Natural killer cell treated with Interleukin-12 subunit alpha and Interleukin-12 subunit beta and Interleukin-15 and Interleukin-18, amount 100 ng/mL, for 72 hours (primary cell): ENCODE data around the gene FREM3. TPM values are rescaled to one million over a fixed set of nuclear protein-coding genes. Genes with fewer than 3 reads are reported as not detected.

Experiments used
- ATAC-seq, 2 donors: fragments of 150-1000 bp; cut with Tn5 transposase in 1 of 2; sonication (Bioruptor Pico), chemical (Tn5 transposase) in 1 of 2; 2 replicates each; pipeline ENCODE4 v1.10.0; 2021
- DNase-seq: peaks from one replicate; pipeline ENCODE4 v3.0.0; 2022; ENCODE audit warnings: low spot score
- H3K27ac Mint-ChIP-seq, 2 donors: 1 replicate in 1 of 2; 2 replicates in 1 of 2; pipeline ENCODE4 v1.8.0; 2022; ENCODE audit warnings: mixed read lengths in 2 of 2, mild to moderate bottlenecking in 1 of 2, moderate library complexity in 1 of 2
- H3K27me3 Mint-ChIP-seq, 2 donors: 1 replicate in 1 of 2; 2 replicates in 1 of 2; pipeline ENCODE4 v1.8.0; 2022; ENCODE audit warnings: mixed read lengths in 2 of 2
- H3K36me3 Mint-ChIP-seq: one replicate; pipeline ENCODE4 v1.8.0; 2022; ENCODE audit warnings: mixed read lengths
- H3K4me1 Mint-ChIP-seq, 2 donors: 1 replicate in 1 of 2; 2 replicates in 1 of 2; pipeline ENCODE4 v1.8.0; 2022; ENCODE audit warnings: low read depth in 2 of 2, mixed read lengths in 2 of 2, mild to moderate bottlenecking in 1 of 2
- H3K4me3 Mint-ChIP-seq: one replicate; pipeline ENCODE4 v1.8.0; 2022; ENCODE audit warnings: mixed read lengths
- H3K9me3 Mint-ChIP-seq: 2 replicates; pipeline ENCODE4 v1.8.0; 2022; ENCODE audit warnings: mixed read lengths
- total RNA-seq, 2 donors: library from RNA; stranded (reverse); gene quantifications; one replicate each; pipeline ENCODE4 v1.2.3, GENCODE V29; 2022

Gene FREM3
- total RNA-seq, 2 donors from 2014 or later: not detected

DNA sequence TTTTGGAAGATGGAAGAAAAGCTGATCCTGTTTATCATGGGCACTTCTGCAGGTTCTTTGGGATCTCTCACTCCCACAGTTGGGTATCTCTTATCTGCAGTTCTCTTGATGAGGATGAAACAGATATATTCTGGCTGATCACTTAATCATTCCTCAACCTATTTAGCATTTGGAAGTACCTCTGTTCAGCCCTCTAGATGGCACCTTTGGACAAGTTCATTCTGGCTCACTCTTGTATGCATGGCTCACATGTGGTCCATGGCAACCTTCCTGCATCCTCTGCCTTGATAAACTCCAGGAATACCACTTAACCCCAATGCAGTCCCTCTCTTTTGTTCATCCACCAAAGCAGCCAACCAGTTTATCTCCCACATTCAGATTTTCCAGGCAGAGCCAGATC lies 112.8 kb downstream of the FREM3 start:
- Mint-ChIP-seq H3K36me3 (peaks cover 12% of the 10 kb centered on the region), H3K9me3 (peaks cover 6% of the 10 kb centered on the region), H3K27me3 (peaks cover 0 to 3% of the 10 kb centered on the region in 2 donors), H3K4me3 (no peak overlapping the region), H3K27ac (no peak overlapping the region), H3K4me1 (no peaks in the 10 kb centered on the region)
- DNase-seq: no peak
- no peak for ATAC-seq

DNA sequence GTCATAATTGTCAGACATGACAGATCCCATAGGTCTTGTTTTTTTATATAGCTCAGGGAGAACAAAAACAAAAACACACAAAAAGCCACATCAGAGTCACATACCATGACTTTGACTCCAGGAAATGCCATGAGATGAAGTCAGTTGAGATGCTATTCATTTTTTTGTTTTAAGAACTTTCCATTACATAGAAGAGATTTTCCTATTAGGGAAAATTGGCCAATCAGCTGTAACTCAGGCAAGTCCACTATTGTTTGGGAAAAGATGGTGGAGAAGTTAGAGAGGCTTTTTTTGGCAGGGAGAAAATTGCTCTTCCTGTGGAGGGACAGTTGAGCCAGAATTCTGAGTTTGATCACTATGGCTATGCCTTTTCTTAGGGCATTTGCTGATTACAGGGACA lies 114.4 kb downstream of the FREM3 start:
- ATAC-seq: no peak
- no peak overlapping the region for H3K4me3 Mint-ChIP-seq
- H3K27ac Mint-ChIP-seq: no peak overlapping the region
- no peaks in the 10 kb centered on the region for H3K4me1 Mint-ChIP-seq
- H3K36me3 Mint-ChIP-seq: peaks cover 12% of the 10 kb centered on the region
- no peaks in the 10 kb centered on the region for H3K27me3 Mint-ChIP-seq
- peaks cover 6% of the 10 kb centered on the region for H3K9me3 Mint-ChIP-seq
- DNase-seq: no peak

DNA sequence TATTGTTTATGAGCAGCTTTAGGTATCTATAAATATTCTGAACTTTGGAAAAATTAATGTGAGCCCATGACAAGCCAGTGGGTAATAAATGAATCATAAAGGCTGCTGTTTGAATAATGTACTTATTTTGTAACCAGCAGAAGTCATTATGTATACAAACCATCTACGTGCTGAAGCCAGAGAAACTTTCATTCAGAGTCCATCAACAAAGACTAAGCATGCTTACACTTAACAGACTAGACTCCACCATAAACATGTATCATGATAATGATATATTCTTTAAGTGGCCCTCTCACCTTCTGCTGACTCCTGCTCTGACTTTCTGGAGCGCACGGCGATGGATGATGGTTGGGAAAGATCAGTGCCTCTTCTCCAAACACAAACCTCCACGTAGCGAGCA lies 114.9 kb downstream of the FREM3 start:
- Mint-ChIP-seq H3K36me3 (peaks cover 12% of the 10 kb centered on the region), H3K27me3 (no peaks in the 10 kb centered on the region), H3K9me3 (peaks cover 6% of the 10 kb centered on the region), H3K4me1 (no peaks in the 10 kb centered on the region), H3K4me3 (no peak overlapping the region), H3K27ac (no peak overlapping the region)
- ATAC-seq (no peak), DNase-seq (no peak)

DNA sequence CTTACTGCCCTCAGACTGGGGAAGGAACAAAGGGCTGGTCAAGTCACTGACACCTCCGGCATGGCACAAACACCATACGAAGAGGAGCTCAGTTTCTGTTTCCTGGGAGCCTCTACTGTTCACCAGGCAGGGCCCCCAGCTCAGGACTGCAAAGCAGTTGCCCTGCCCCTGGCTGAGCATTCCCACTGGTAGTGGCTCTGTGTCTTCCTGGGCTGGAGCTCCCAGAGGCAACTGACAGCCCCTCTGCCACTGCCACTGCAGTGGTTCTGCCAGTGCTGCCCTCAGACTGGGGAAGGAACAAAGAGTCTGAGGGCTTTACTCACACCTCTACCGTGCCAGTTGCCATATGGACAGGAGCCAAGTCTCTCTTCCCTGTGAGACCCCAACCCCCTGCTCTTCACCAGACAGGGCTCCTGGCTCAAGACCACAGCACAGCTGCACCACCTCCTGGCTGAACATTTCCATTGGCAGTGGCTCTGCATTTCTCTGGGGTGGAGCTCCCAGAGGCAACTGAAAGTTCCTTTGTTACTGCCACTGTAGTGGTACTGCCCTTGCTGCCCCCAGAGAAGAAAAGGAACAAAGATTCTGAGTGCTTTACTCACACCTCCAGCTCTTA lies 119.0 kb downstream of the FREM3 start:
- peaks cover 12% of the 10 kb centered on the region for H3K36me3 Mint-ChIP-seq
- ATAC-seq (peak in 1 of 2 donors; percentile 13), DNase-seq (no peak)
- H3K4me1 Mint-ChIP-seq: no peaks in the 10 kb centered on the region
- no peak overlapping the region for H3K27ac Mint-ChIP-seq
- no peaks in the 10 kb centered on the region for H3K27me3 Mint-ChIP-seq
- peaks cover 6% of the 10 kb centered on the region for H3K9me3 Mint-ChIP-seq
- H3K4me3 Mint-ChIP-seq: no peak overlapping the region

DNA sequence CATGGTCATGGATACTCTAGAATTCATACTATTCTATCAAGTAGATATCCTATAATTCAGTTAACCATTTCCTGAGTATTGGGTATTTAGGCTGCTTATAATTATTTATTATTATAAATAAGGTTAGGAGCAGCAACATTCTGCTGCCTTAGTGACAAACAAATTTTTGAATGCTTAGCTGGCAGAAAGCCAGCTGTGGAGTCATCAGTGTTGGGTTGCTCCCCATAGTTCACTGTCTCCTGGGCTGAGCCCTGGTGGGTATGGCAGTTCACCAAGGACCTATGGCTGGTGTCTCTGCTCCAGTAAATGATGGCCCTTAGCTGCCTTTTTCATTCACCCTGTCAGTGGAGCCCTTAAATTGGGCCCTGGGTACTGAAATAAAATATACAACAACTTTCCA lies 125.1 kb downstream of the FREM3 start:
- H3K36me3 Mint-ChIP-seq: no peaks in the 10 kb centered on the region
- H3K4me1 Mint-ChIP-seq: no peaks in the 10 kb centered on the region
- no peaks in the 10 kb centered on the region for H3K9me3 Mint-ChIP-seq
- ATAC-seq (no peak), DNase-seq (no peak)
- no peaks in the 10 kb centered on the region for H3K27me3 Mint-ChIP-seq
- no peak overlapping the region for H3K27ac Mint-ChIP-seq
- no peak overlapping the region for H3K4me3 Mint-ChIP-seq

DNA sequence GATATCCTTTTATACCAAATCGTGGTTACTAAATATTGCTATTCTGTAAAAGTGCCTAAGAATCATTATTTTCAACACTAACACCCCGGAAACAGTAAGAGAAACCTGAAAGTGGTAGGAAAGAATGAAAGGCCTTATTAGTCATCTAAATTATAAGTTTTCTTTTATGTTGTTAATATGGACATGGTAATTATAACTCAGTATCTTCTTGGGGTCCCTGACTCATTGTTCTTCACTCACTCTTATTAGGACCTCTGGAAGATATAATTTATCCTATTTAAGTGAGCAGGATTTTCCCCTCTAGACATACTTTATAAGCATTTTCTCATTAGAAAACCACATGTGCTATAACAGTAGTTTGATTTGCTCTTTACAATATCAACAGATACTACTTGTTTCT lies 136.0 kb downstream of the FREM3 start:
- ATAC-seq (no peak), DNase-seq (no peak)
- Mint-ChIP-seq H3K36me3 (no peaks in the 10 kb centered on the region), H3K9me3 (no peaks in the 10 kb centered on the region), H3K27ac (no peak overlapping the region), H3K27me3 (no peaks in the 10 kb centered on the region), H3K4me1 (peaks cover 4 to 9% of the 10 kb centered on the region in 2 donors), H3K4me3 (no peak overlapping the region)

DNA sequence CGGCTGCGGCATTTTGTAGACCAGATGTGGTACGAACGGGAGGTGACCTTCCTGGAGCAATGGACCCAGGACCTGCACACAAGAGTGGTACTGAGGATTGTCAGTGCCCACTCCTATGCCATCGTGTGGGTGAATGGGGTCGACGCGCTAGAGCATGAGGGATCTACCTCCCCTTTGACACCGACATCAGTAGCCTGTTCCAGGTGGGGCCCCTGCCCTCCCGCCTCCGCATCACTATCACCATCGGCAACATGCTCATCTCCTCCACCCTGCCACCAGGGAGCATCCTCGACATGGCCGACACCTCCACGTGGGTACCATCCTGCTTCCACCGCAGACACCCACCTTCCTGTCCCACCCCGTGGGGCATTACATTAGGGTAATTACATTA lies 140.7 kb downstream of the FREM3 start:
- H3K27ac Mint-ChIP-seq: peak overlapping the region; percentile 92 to 98
- DNase-seq (no peak), ATAC-seq (no peak)
- H3K4me1 Mint-ChIP-seq: peaks cover 13 to 17% of the 10 kb centered on the region in 2 donors
- H3K27me3 Mint-ChIP-seq: no peaks in the 10 kb centered on the region
- no peaks in the 10 kb centered on the region for H3K36me3 Mint-ChIP-seq
- no peaks in the 10 kb centered on the region for H3K9me3 Mint-ChIP-seq
- peak overlapping the region; percentile 96 for H3K4me3 Mint-ChIP-seq

DNA sequence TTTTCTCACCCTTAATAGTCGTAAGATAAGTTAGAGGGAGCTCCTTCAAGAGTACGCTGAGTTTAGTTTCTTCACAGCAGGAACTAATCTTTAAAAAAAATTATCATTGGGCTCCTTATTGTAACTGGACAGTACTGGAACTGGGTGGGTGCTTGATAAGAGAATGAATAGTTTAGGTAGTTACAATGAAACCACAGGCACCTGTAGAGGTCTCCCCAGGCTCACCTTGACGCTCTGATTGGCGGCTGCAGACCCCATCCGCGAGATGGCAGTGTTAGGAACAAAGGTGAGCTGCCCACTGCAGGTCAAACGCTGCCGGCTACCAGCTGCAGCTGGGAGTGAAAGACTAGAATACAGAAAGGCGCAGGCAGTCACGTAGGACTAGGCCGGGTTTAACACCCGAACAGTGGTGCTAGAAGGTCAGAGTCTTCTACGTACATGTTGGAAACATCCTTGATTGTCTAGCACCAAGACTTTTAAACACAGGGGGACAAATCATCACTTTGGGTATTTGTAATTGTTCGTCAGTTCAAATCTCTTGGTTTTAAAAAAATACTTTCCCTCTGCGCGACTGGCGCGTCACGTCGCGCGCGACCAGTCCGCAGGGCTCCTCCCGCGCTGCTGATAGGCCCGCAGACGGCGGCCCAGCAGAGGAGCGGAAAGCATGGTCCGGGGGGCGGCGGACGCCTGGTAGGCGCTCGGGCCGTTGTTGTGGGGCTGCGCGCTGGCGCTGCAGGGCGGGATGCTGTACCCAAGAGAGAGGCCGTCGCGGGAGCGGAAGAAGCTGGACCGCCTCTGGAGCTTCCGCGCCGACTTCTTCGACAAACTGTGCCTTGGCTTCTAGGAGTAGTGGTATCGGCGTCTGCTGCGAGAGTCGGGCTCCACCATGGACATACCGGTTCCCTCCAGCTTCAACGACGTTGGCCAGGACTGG lies 141.4 kb downstream of the FREM3 start:
- H3K9me3 Mint-ChIP-seq: no peaks in the 10 kb centered on the region
- peak overlapping the region; percentile 96 for H3K4me3 Mint-ChIP-seq
- no peaks in the 10 kb centered on the region for H3K27me3 Mint-ChIP-seq
- ATAC-seq: peak; percentile 95 to 96
- no peaks in the 10 kb centered on the region for H3K36me3 Mint-ChIP-seq
- H3K4me1 Mint-ChIP-seq: peaks cover 13 to 17% of the 10 kb centered on the region in 2 donors
- H3K27ac Mint-ChIP-seq: peak overlapping the region; percentile 92 to 98
- DNase-seq: peak; percentile 70

DNA sequence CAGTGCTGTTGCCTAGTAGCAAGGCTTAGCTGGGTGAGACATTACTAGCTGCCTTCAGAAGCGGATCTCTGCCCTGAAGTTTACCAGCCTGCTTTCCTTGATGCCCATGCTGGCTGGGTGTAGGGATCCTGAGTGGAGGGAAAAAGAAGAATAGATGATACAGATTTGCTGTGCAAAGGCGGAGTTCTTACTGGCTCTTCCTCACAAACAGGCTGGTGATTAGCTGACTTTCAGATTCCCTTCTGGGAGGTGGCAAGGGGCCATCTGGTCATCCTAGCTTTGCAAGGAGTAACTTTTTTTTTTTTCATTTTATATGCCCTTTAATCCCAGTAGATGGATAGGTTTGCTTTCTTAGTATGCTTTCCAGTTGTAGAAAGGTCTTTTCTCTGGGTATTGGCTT lies 142.2 kb downstream of the FREM3 start:
- Mint-ChIP-seq H3K27ac (peak overlapping the region; percentile 92 to 98), H3K36me3 (no peaks in the 10 kb centered on the region), H3K27me3 (no peaks in the 10 kb centered on the region), H3K9me3 (no peaks in the 10 kb centered on the region), H3K4me1 (peaks cover 13 to 17% of the 10 kb centered on the region in 2 donors), H3K4me3 (peak overlapping the region; percentile 96)
- no peak for ATAC-seq
- no peak for DNase-seq

DNA sequence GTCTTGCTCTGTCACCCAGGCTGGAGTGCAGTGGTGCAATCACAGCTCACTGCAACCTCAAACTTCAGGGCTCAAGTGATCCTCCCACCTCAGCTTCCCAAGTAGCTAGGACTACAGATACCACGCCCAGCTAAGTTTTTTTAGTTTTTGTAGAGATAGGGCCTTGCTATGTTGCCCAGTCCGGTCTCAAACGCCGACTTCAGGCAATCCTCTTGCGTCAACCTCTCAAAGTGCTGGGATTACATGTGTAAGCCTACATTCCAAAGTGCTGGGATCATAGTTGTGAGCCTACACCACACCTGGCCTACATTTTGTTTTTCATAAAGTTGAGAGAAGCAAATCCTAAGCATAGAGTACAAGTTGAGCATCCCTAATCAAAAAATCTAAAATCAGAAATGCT lies 144.8 kb downstream of the FREM3 start:
- ATAC-seq (no peak), DNase-seq (no peak)
- peak overlapping the region in 1 of 2 donors; percentile 66 for H3K27ac Mint-ChIP-seq
- H3K4me1 Mint-ChIP-seq: peaks cover 14 to 17% of the 10 kb centered on the region in 2 donors
- no peaks in the 10 kb centered on the region for H3K9me3 Mint-ChIP-seq
- H3K4me3 Mint-ChIP-seq: no peak overlapping the region
- H3K27me3 Mint-ChIP-seq: no peaks in the 10 kb centered on the region
- H3K36me3 Mint-ChIP-seq: peaks cover 7% of the 10 kb centered on the region

DNA sequence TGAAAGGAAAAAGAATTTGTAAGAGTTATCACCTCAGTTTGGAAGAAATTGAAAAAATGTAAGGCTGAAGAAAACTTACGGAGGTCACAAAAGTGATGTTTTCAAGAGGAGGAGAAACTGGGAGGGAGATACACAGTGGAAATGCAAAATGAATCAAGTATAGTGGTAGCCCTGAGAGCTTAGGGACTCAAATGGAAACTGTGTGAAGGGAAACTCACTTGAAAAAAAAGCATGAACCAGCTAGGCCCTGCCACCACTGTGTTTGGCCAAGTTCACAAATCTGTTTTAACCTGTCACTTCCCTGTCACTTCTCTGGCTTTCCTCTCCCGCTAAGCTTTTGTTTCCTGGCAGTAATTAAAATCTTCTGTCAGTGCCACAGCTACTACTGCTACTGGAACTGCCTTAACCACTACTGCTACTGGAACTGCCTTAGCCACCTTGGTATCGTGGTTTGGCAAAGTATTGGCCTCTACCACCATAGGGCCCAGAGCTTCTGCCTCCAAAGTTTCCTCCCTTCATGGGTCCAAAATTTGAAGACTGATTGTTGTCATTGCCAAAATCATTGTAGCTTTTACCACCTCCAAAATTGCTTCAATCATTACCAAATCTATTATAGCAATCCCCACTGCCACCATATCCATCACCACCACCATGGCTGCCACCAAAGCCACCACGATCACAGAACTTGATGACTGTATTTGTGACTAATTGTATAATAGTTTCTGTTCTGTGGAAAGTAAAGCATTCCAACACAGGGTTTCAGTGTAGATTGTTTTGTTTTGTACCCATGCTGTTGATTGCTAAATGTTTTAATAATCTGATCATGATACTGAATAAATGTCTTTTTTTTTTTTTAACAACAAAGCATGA lies 145.5 kb downstream of the FREM3 start:
- Mint-ChIP-seq H3K27me3 (no peaks in the 10 kb centered on the region), H3K9me3 (no peaks in the 10 kb centered on the region), H3K4me1 (peaks cover 15 to 17% of the 10 kb centered on the region in 2 donors), H3K4me3 (no peak overlapping the region), H3K27ac (peak overlapping the region; percentile 46 to 66), H3K36me3 (peaks cover 11% of the 10 kb centered on the region)
- DNase-seq (no peak), ATAC-seq (no peak)

DNA sequence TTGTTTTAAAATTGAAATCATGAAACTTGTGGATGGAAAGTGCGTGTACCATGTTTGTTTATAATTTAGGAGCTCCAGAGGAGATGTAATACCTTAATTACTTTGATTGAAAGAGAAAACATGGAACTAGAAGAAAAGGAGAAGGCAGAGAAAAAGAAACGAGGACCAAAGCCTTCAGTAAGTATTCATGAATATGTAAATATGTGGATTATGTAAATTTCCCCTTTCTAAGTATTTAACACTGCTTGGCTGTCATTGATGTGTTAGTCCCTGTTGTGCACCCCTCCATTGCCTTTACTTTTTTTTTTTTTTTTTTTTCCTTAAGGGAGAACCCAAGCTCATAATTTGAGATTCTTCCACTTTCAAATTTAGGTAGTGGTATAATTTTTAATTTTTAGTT lies 150.5 kb downstream of the FREM3 start:
- ATAC-seq: no peak
- H3K36me3 Mint-ChIP-seq: peaks cover 24% of the 10 kb centered on the region
- no peaks in the 10 kb centered on the region for H3K27me3 Mint-ChIP-seq
- no peak for DNase-seq
- no peak overlapping the region for H3K27ac Mint-ChIP-seq
- no peaks in the 10 kb centered on the region for H3K9me3 Mint-ChIP-seq
- peaks cover 4 to 6% of the 10 kb centered on the region in 2 donors for H3K4me1 Mint-ChIP-seq
- no peak overlapping the region for H3K4me3 Mint-ChIP-seq

DNA sequence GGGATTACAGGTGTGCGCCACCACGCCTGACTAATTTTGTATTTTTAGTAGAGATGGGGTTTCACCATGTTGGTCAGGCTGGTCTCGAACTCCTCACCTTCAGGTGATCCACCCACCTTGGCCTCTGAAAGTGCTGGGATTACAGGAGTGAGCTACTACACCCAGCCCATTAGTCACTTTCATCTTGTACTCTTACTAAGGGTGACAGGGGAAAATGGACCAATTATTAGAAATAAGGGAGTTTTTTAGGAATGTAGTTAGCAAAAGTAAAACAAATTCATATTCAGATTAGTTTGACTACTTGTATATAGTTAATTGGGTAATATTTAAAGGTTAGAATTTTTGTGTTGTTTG lies 160.8 kb downstream of the FREM3 start:
- no peak for ATAC-seq
- peaks cover 60% of the 10 kb centered on the region for H3K36me3 Mint-ChIP-seq
- peaks cover 15% of the 10 kb centered on the region in 2 donors for H3K4me1 Mint-ChIP-seq
- no peak for DNase-seq
- H3K27me3 Mint-ChIP-seq: no peaks in the 10 kb centered on the region
- H3K27ac Mint-ChIP-seq: peak overlapping the region in 1 of 2 donors; percentile 51
- H3K9me3 Mint-ChIP-seq: no peaks in the 10 kb centered on the region
- H3K4me3 Mint-ChIP-seq: no peak overlapping the region
